GM19438 (cell line): ENCODE results near the gene SMNDC1.
"Not testable (repeated sequence)": the region's sequence is repeated elsewhere in the genome, so short reads cannot be mapped to it uniquely, and the experiment has no call there.

Experiments
- ATAC-seq: cut with Tn5 transposase; IDR thresholded peaks from one replicate; pipeline ENCODE4 v1.9.1; 2021; ENCODE audit warnings: low read depth; ENCODE audit not compliant: unreplicated experiment

Gene SMNDC1

DNA sequence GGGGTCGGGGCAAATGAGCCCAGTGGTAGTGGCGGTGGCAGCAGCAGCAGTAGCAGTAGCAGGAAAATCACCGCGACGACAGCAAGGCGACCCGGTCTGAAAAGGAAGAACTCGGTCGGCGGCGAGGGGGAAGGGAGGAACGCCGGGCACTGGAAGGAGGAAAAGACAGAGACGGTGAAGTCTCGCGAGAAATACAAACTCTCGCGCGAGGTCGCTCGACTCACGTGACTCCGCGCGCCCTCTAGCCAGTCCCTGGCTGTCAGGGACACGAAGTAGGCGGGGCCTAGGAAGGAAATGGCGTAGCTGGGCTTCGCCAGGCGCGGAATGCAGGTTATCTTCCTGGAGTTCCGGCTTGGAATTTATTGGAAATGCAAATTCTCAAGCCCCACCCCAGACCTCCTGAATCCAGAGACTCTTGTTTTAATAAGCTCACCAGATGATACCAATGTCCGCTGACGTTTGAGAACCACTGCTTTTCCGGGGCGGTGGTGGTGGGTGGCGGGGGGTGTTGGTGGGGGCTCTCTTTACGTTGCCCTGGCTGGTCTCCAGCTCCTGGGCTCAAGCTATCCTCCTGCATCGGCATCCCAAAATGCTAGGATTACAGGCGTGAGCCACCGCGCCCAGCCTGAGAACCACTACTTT lies at the start of gene SMNDC1:
TSS of gene SMNDC1 (minus strand) at position 141 of the 642 bp plus-strand sequence. CDS start 1,333 bp downstream, outside the sequence.
- peak; percentile 92 for ATAC-seq

DNA sequence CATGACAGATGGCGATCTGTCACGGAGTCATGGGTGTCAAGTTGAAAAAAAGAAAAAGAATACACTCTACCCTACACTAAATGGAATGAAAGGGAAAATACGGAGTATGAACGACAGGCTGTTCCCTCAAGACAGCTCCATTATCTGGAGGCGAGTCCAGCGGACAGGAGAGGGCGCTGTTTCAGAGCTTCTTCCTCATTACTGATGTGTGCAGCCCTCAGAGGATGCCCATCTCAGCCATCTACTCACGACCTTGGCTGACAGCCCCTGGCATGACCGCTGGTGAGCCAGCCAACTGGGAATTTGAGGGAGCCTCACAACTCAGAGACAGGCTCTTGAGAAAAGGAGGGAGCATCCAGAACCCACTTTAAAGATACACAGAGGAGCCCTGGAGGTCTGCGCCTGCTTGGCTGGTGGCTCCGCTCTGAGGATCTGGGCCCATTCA lies 49.6 kb upstream of the SMNDC1 start:
- no peak for ATAC-seq

DNA sequence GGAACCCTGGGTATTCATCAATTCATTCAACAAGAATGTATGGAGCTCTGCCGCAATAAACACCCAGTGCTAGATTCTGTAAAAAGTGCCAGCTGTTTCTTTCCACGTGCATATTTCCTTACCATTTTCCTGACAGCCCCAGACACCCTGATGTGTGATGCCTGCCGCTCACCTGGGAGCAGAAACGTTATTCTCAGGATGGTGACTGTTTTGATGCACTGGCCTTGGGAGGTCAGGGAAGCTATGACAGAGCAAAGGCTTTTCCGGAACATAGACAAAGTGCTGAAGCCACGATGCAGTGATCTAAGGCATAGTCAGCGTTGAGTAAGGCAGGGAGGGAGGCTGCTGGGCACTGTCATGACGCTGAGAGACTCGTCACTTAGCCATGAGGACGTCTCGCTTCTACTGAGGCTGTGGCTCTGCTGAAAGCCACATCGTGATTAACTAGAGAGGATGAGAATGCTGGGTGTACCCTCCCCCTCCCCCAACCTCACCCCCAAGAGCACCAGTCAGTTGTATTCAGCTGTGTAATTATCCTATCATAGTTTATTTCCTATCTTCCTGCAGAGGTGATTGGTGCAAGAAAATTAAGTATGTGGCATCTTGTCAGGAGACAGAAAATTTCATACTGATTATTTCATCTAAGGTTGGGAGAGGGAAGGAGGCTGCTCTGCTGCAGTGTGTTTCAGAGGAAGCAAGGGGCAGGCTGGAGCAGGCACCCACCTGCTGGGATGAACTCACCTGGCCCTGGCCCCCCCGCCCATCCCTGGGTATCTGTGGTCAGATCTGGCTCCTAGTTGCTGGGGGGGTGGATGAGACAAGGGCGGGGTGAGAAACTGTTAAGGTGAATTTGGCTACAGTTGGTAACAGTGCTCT lies 48.8 kb upstream of the SMNDC1 start:
- no peak for ATAC-seq

GRCh38 chr10:110352930-110353243 lies 48.2 kb upstream of the SMNDC1 start:
- ATAC-seq, result no peak

DNA sequence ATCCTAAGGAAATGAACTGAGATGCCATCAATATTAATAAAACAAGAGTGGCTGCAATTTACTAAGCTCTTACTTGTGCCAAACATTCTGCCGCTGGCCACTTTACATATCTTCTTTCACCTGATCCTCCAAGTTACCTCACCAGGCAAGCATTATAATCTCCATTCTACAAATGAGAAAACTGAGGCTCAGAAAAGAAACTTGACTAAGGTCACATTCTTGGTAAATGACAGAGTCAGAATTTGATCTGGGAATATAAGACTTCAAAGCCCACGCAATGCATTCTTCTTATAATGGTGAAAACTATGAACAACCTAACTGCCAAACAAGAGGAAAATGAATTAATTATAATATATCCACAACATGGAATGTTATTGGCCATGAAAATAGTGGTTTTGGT lies 46.1 kb upstream of the SMNDC1 start:
- ATAC-seq, result no peak

DNA sequence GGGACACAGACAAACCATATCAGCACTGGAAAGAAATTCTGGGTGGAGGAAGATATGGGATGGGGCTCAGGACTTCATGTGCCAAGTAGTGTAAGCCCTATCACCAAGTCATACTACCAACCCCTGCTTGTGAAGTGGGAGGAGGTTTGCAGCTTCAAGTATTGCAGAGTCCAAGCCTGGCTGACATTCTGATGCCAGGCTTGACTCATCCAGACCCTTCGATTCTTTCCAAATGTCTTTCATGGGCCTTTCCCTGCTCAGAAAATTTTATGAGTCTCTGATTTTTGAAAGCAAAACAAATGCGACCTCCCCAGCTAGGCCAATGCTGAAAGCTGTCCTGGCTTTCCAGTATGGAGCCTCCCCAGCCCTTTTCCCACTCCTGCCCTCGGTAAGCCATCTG lies 45.1 kb upstream of the SMNDC1 start:
- ATAC-seq, result no peak

DNA sequence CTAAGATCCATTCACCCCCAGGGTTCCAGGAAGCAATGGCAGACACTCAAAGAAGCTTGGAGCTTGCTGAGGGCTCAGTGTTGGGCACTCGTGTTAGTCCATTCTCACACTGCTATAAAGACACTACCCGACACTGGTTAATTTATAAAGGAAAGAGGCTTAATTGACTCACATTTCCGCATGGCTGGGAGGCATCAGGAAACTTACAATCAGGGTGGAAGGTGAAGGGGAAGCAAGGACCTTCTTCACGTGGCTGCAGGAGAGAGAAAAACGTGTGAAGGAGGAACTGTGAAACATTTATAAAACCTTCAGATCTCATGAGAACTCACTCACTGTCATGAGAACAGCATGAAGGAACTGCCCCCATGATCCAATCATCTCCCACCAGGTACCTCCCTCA lies 44.7 kb upstream of the SMNDC1 start:
- ATAC-seq, result no peak

- no peak for ATAC-seq
Measured at GRCh38 chr10:110348336-110348735, 43.6 kb upstream of the SMNDC1 start.

DNA sequence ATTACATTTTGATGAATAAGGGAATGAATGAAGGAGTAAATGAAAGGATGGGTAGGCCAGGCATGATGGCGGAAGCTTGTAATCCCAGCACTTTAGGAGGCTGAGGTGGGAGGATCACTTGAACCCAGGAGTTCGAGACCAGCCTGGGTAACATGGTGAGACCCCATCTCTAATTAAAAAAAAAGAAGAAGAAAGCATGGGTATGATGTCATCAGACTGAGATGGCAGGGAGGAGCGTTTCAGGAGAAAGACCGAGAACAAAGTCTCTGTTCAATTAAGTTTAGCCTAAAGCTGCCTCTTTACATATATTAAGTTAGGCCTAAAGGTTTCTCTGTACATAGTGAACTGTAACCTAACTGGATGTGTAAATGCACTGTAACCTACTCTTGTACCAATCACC lies 42.2 kb upstream of the SMNDC1 start:
- ATAC-seq, result no peak

- no peak for ATAC-seq
Measured at GRCh38 chr10:110345286-110345685, 40.6 kb upstream of the SMNDC1 start.

GRCh38 chr10:110344622-110345021 lies 39.9 kb upstream of the SMNDC1 start:
- ATAC-seq, result no peak

GRCh38 chr10:110343947-110344346 lies 39.2 kb upstream of the SMNDC1 start:
- no peak for ATAC-seq

GRCh38 chr10:110340816-110341215 lies 36.1 kb upstream of the SMNDC1 start:
- ATAC-seq, result no peak

DNA sequence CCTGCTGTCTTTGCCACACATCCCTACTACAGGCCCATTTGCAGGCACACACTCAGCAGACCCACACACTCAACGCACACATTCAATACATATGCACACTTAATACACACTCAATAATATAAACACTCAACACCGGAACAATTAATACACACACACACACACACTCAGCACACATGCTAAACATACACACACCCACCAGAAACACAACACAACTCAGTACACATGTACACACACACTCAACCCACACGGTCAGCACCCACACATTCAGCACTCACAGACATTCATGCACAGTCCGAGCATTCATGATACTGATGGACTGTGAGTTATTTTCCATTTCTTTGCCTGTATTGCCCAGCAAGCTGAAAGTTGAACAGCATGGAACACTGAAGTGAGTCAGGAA lies 35.4 kb upstream of the SMNDC1 start:
- no peak for ATAC-seq

- ATAC-seq, result no peak
Measured at GRCh38 chr10:110337906-110338305, 33.2 kb upstream of the SMNDC1 start.

- ATAC-seq, result no peak
Measured at GRCh38 chr10:110337401-110337800, 32.7 kb upstream of the SMNDC1 start.

DNA sequence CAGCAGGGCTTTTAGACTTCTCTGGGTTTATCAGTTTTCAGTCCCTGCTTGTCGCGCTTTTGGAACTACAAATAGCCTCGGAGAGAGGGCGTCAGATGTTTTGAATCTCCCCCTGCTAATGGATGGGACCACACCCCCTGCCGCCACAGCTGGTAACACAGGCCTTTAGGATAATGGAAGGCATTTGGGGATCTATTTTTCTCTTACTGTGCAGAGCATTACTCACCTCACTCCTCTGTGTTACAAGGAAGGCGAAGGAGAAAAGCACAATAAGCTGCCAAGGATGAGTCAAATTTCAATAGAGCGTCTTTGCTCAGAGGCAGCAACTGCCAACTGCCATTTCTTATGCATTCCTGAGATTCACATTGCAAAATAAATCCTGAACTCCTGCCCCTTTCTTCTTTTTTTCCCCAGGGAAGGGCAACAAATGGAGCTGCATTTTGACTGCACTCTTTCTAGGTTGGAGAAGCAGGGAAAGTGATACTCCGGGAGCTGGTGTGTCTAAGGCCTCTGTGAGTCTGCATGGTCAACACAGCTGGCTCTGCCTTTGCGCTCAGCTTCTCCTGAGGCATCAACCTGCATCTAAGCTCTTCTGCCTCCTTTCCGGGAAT lies 31.5 kb upstream of the SMNDC1 start:
- ATAC-seq, result no peak

- no peak for ATAC-seq
Measured at GRCh38 chr10:110335314-110336064, 30.8 kb upstream of the SMNDC1 start.

DNA sequence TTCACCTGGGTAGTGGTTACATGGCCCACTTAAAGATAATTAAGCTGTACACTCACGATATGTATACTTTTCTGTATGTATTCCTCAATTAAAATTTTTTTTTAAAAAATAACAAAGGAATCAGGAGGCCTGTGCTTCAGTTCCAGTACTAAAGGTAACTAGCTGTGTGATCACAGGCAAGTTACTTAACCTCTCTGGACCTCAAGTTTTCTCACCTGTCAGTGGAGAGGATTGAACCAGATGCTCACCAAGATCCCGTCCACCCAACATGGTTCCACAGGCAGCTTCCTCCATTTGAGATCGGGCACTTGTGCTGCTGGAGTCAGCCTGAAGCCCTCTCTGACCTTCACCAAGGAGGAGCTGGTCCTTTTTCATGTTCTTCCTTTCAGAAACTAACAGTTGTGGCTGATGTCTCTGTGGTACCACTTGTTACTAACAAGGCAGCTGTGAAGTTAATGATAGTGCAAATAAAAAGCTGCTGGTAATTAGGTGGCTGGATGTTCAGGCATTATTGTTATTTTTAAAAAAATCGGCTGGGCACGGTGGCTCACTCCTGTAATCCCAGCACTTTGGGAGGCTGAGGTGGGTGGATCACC lies 29.4 kb upstream of the SMNDC1 start:
- ATAC-seq, result no peak

- ATAC-seq, result not testable (repeated sequence)
Measured at GRCh38 chr10:110331226-110331795, 26.6 kb upstream of the SMNDC1 start.
